Cardiac fibroblast (primary cell): ENCODE data around the gene RBM4.

ENCODE experiments used
- DNase-seq, 2 donors: peaks; one replicate each; pipeline versions ENCODE4 v3.0.0 to v3.0.0-alpha.2; 2010; ENCODE audit warnings: low read depth in 2 of 2
- H3K4me3 ChIP-seq, 2 donors: replicated peaks in 1 of 2; 1 replicate in 1 of 2; 2 replicates in 1 of 2; pipeline ENCODE4 v1.5.1; 2011; ENCODE audit warnings: low read depth in 2 of 2, low read length in 2 of 2, mild to moderate bottlenecking in 2 of 2, moderate library complexity in 1 of 2
- TF ChIP-seq, protein P1 (sequence below): IDR thresholded peaks from one replicate; pipeline ENCODE4 v1.5.1; 2011; ENCODE audit warnings: low read depth, mild to moderate bottlenecking, low read length, inconsistent platforms

RBM4 gene

DNA sequence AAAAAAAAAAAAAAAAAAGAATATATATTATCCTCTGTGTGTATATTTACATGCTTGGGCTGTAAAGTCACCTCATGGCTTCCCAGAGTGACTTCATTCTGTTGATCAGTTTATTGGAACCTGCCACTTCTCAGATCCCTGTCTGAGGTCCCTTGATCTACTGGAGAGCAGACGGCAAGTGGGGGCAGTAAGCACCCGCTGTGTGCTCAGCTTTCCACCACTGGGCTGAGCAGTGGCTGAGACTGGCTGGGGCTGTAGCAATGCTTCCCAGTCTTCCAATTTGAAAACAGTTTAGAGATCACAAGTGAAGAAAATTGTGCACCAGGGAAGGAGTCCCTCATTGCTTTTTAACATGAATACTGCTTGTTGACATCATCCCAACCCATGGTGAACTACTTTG, 46.1 kb downstream of the RBM4 start:
- H3K4me3 ChIP-seq: no peak overlapping the region
- DNase-seq: no peak
- TF ChIP-seq, protein P1, sequence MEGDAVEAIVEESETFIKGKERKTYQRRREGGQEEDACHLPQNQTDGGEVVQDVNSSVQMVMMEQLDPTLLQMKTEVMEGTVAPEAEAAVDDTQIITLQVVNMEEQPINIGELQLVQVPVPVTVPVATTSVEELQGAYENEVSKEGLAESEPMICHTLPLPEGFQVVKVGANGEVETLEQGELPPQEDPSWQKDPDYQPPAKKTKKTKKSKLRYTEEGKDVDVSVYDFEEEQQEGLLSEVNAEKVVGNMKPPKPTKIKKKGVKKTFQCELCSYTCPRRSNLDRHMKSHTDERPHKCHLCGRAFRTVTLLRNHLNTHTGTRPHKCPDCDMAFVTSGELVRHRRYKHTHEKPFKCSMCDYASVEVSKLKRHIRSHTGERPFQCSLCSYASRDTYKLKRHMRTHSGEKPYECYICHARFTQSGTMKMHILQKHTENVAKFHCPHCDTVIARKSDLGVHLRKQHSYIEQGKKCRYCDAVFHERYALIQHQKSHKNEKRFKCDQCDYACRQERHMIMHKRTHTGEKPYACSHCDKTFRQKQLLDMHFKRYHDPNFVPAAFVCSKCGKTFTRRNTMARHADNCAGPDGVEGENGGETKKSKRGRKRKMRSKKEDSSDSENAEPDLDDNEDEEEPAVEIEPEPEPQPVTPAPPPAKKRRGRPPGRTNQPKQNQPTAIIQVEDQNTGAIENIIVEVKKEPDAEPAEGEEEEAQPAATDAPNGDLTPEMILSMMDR: no peak

GRCh38 chr11:66685276-66686099, 47.0 kb downstream of the RBM4 start:
- TF ChIP-seq, protein P1: no peak
- H3K4me3 ChIP-seq: no peak overlapping the region

DNA sequence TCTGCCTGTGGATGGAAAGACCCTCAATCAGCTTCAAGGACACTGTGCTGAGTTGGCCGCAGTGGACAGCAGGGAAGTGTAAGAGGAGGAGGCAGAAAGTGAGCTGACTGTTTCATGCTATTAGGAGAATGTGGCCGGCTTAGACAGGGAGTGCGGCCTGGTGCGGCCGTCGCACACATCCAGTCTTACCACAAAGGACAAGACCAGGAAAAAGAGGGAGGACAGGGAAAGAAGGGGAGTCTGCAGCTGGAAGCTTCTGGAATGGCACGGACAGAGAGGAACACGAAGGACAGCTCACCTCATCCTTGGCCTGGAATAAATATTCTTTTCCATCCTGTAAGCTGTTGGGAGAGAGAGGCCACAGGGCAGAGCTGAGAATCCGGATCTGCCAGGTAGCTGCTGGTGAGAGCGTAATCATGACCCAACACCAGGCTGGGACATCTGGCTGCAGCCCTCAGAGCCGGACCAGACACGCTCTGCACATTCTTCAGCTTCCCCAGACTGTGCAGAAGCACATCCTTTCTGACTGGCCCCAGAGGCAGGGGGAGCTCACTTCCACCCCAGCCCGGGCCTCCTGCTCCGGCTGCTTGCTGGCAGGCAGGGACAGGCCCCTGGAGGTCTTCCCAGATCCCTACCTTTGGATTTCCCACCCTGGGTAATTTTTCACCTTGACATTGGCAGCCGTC, 47.7 kb downstream of the RBM4 start:
- TF ChIP-seq, protein P1: no peak
- no peak overlapping the region for H3K4me3 ChIP-seq
- no peak for DNase-seq

More at GRCh38 chr11:66685276-66686099, 47.0 kb downstream of the RBM4 start:
- DNase-seq: no peak

- no peak overlapping the region for H3K4me3 ChIP-seq
- TF ChIP-seq, protein P1: no peak
- DNase-seq: no peak
Measured at GRCh38 chr11:66686801-66687750, 48.6 kb downstream of the RBM4 start.

DNA sequence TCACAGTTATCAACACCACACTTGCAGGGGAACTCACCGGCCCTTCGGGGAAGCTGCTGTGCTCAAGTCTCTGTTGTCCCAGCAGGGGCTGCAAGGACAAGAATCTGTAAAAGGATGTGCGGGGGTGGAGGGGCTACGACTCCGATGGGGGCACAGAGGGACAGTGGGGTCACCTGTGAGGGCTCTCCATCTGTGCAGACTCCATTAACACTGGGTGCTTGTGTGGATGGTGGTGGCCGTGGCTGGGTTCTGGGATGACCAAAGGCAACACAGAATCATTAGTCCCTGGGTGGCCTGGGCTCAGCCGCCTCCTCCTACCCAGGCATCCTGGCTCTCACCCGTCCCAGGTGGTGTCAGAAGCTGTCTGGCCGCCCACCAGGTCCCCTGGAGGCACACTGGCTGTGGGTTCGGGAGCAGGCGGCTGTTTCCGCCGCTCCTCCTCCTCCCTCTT, 49.4 kb downstream of the RBM4 start:
- no peak for DNase-seq
- TF ChIP-seq, protein P1: no peak
- H3K4me3 ChIP-seq: no peak overlapping the region
